HG02642 (cell line): ENCODE measurements around the gene MARF1.
"Not testable (repeated sequence)": the region's sequence is repeated elsewhere in the genome, so short reads cannot be mapped to it uniquely, and the experiment has no call there.

Source experiments
- ATAC-seq: cut with Tn5 transposase; IDR thresholded peaks from one replicate; pipeline ENCODE4 v1.9.1; 2021; ENCODE audit warnings: mild to moderate bottlenecking; ENCODE audit not compliant: unreplicated experiment, poor library complexity

MARF1 gene

GRCh38 chr16:15621889-15622288, 21.1 kb downstream of the MARF1 start:
- no peak for ATAC-seq

- no peak for ATAC-seq
Measured at GRCh38 chr16:15621456-15621855, 21.5 kb downstream of the MARF1 start.

- no peak for ATAC-seq
Measured at GRCh38 chr16:15620611-15621195, 22.3 kb downstream of the MARF1 start.

GRCh38 chr16:15618392-15618791, 24.6 kb downstream of the MARF1 start:
- no peak for ATAC-seq

- ATAC-seq, result no peak
Measured at GRCh38 chr16:15617901-15618300, 25.1 kb downstream of the MARF1 start.

- ATAC-seq, result no peak
Measured at GRCh38 chr16:15616475-15617165, 26.3 kb downstream of the MARF1 start.

- no peak for ATAC-seq
Measured at GRCh38 chr16:15616012-15616411, 26.9 kb downstream of the MARF1 start.

GRCh38 chr16:15613676-15614075, 29.3 kb downstream of the MARF1 start:
- no peak for ATAC-seq

GRCh38 chr16:15611610-15612009, 31.3 kb downstream of the MARF1 start:
- no peak for ATAC-seq

GRCh38 chr16:15610369-15610871, 32.5 kb downstream of the MARF1 start:
- ATAC-seq, result no peak

GRCh38 chr16:15609286-15609649, 33.7 kb downstream of the MARF1 start:
- ATAC-seq, result no peak

GRCh38 chr16:15608398-15609285, 34.3 kb downstream of the MARF1 start:
- ATAC-seq, result no peak

- no peak for ATAC-seq
Measured at GRCh38 chr16:15607700-15608396, 35.1 kb downstream of the MARF1 start.

GRCh38 chr16:15607221-15607699, 35.7 kb downstream of the MARF1 start:
- ATAC-seq, result not testable (repeated sequence)

GRCh38 chr16:15606518-15607220, 36.3 kb downstream of the MARF1 start:
- ATAC-seq, result no peak

- ATAC-seq, result no peak
Measured at GRCh38 chr16:15605839-15606517, 37.0 kb downstream of the MARF1 start.

- no peak for ATAC-seq
Measured at GRCh38 chr16:15604460-15605440, 38.2 kb downstream of the MARF1 start.
